GM23248 (cell line): ENCODE measurements around the gene SIK2. TPM values are rescaled to one million over a fixed set of nuclear protein-coding genes. Genes with fewer than 3 reads are reported as not detected.

Experiments
- DNase-seq: peaks from one replicate; pipeline ENCODE4 v3.0.0-alpha.2; 2015
- H2AFZ ChIP-seq: fragments of 200-600 bp; sonication (generic); 2 replicates; pipeline ENCODE4 v1.6.1; 2016; ENCODE audit warnings: antibody characterized with exemption
- H3F3A ChIP-seq: fragments of 200-600 bp; sonication (generic); 2 replicates; pipeline ENCODE4 v1.6.1; 2016; ENCODE audit warnings: mild to moderate bottlenecking, antibody characterized with exemption, mixed run types; ENCODE audit not compliant: insufficient read depth
- H3K27ac ChIP-seq: fragments of 200-600 bp; sonication (generic); 2 replicates; pipeline ENCODE4 v1.5.1; 2016; ENCODE audit warnings: mild to moderate bottlenecking
- H3K27me3 ChIP-seq: fragments of 200-600 bp; sonication (generic); replicated peaks from 2 replicates; pipeline ENCODE4 v1.6.1; 2016; ENCODE audit warnings: mild to moderate bottlenecking; ENCODE audit not compliant: insufficient read depth
- H3K36me3 ChIP-seq: fragments of 200-600 bp; sonication (generic); 2 replicates; pipeline ENCODE4 v1.6.1; 2016; ENCODE audit warnings: low read depth, mild to moderate bottlenecking
- H3K4me1 ChIP-seq: fragments of 200-600 bp; sonication (generic); 2 replicates; pipeline ENCODE4 v1.6.1; 2016; ENCODE audit warnings: mild to moderate bottlenecking; ENCODE audit not compliant: insufficient read depth
- H3K4me2 ChIP-seq: fragments of 200-600 bp; sonication (generic); one replicate; pipeline ENCODE4 v1.6.1; 2016; ENCODE audit warnings: mild to moderate bottlenecking; ENCODE audit not compliant: unreplicated experiment
- H3K4me3 ChIP-seq: fragments of 200-600 bp; sonication (generic); 2 replicates; pipeline ENCODE4 v1.5.1; 2016; ENCODE audit warnings: mild to moderate bottlenecking
- H3K79me2 ChIP-seq: fragments of 200-600 bp; sonication (generic); 2 replicates; pipeline ENCODE4 v1.6.1; 2016; ENCODE audit warnings: mild to moderate bottlenecking; ENCODE audit not compliant: insufficient read depth
- H3K9ac ChIP-seq: fragments of 200-600 bp; sonication (generic); 2 replicates; pipeline ENCODE4 v1.6.1; 2016; ENCODE audit warnings: mild to moderate bottlenecking
- H3K9me2 ChIP-seq: fragments of 200-600 bp; sonication (generic); 2 replicates; pipeline ENCODE4 v1.6.1; 2016; ENCODE audit warnings: mixed run types, mild to moderate bottlenecking, moderate library complexity; ENCODE audit not compliant: insufficient read depth
- H3K9me3 ChIP-seq: fragments of 200-600 bp; sonication (generic); one replicate; pipeline ENCODE4 v1.6.1; 2017; ENCODE audit warnings: low read depth
- H4K20me1 ChIP-seq: fragments of 200-600 bp; sonication (generic); 2 replicates; pipeline ENCODE4 v1.6.0; 2016; ENCODE audit not compliant: insufficient read depth
- EZH2 ChIP-seq: fragments of 200-600 bp; sonication (generic); IDR thresholded peaks from 2 replicates; pipeline ENCODE4 v1.6.1; 2018; ENCODE audit warnings: antibody characterized with exemption, mild to moderate bottlenecking; ENCODE audit not compliant: insufficient read depth, poor library complexity, severe bottlenecking
- EZH2phosphoT487 ChIP-seq: fragments of 200-600 bp; sonication (generic); IDR thresholded peaks from 2 replicates; pipeline ENCODE4 v1.6.1; 2018; ENCODE audit warnings: antibody characterized with exemption, moderate library complexity, mild to moderate bottlenecking, low read depth; ENCODE audit not compliant: insufficient read depth
- WGBS, 2 experiments: methylation state at CpG; one replicate each; pipeline ENCODE4 v1.1.6; 2015 to 2017; ENCODE audit warnings: low lambda C conversion rate in 2 of 2, low coverage in 1 of 2; ENCODE audit errors: missing lambda C conversion rate in 2 of 2; 5-methylcytosine and 5-hydroxymethylcytosine counted together
- in situ Hi-C: fragments of 300-500 bp; cut with MboI; formaldehyde crosslinking; loops from 2 replicates; pipeline ENCODE4 v1.15.0; 2020
- polyA plus RNA-seq: library from polyadenylated mRNA; unstranded; fragments of >200 nt; fragmentation: Nextera tagmentation; extraction: Ambion mirVana; gene quantifications from 2 replicates; pipeline ENCODE4 v1.2.1, GENCODE V29; 2016
- total RNA-seq: library from RNA; depleted of rRNA; stranded (reverse); fragments of >200 nt; shearing (Covaris generic); gene quantifications from 2 replicates; pipeline ENCODE4 v1.2.3, GENCODE V29; 2014

The SIK2 gene
- total and polyA plus RNA-seq, 2 experiments from 2014 or later, result 5.9 to 14.8 TPM

DNA sequence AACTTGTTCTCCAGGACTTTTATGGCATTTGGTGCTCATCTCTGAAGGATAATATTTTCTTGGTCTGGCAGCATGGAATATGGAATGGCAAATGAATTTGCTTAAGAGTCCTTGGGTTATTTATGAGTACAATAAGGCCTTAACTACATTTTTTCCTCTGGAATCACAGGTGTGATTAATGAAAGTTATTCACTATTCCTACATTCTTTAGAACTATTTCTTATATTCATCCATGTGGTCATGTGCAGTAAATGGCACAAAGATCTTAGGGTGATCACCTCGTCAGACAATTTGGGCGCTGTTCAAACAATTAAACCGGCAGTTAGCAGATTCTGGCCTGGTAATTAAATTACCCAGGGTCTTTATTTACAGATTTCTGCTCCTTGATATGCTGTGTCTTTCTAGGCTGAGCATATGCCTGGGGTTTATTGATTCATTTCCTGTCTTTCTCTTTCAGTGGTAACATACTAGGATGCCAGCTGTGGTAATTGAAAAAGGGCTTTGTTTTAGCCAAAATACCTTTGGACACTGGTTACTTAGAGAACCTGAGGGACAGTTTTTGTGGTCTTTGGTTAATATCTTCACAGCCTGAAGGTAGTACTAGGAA is 31.6 kb downstream of the SIK2 start:
- H2AFZ ChIP-seq, result no peak overlapping the region
- peak overlapping the region; percentile 46 for H3K4me2 ChIP-seq
- H3K9me2 ChIP-seq, result no peaks in the 10 kb centered on the region
- in situ Hi-C loops, result loop anchor here (10.0 kb wide), 1 partner anchor 59 kb away; no protein-coding TSS in a partner anchor
- no peaks in the 10 kb centered on the region for H3K27me3 ChIP-seq
- H3K4me1 ChIP-seq, result peaks cover 76% of the 10 kb centered on the region
- no peak overlapping the region for H3K9ac ChIP-seq
- H3K36me3 ChIP-seq, result peaks cover 7% of the 10 kb centered on the region; the same call in 1 of the 2 replicates
- TF ChIP-seq EZH2, result no peak
- no peak for TF ChIP-seq EZH2phosphoT487
- DNase-seq, result peak; percentile 49
- H4K20me1 ChIP-seq, result no peaks in the 10 kb centered on the region
- H3F3A ChIP-seq, result peaks cover 89% of the 10 kb centered on the region
- no peak overlapping the region for H3K4me3 ChIP-seq
- H3K27ac ChIP-seq, result peak overlapping the region; percentile 41
- 24 to 40% methylated on average over 3 of the region's 3 CpGs for WGBS, 2 experiments
- no peaks in the 10 kb centered on the region for H3K9me3 ChIP-seq
- H3K79me2 ChIP-seq, result peaks cover 53% of the 10 kb centered on the region

DNA sequence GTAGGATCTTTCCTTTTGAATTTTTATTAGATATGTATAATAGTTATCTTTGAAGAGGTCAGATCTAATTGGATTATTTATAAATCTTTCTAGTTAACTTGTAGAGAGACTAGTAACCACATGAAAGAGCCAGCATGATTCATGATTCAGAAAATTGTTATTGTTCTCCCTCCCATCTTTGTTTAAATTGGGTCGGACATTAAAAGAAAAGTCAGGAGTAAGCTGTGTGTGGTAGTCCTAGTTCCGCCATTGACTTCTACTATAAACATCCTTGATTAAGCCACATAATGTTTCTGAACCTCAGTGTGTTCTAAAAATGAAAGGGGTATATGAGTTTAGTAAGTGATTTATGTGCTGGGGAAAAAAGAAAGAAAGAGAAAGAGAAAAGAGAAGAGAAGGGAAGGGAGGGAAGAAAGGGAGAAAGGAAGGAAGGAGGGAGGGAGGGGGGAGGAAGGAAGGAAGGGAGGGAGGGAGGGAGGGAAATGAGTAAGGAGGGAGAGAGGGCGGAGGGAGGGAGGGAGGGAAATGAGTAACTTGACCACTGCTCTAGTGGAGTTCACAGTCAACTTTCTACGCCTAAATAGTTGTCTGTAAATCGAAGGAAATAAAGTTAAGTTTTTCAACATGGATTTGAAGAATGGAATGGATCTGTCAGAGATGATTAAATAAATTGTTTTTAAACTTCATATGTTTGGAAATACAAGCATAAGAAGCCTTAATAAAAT is 32.9 kb downstream of the SIK2 start:
- H3F3A ChIP-seq, result peaks cover 76% of the 10 kb centered on the region
- no peaks in the 10 kb centered on the region for H3K9me3 ChIP-seq
- no peaks in the 10 kb centered on the region for H4K20me1 ChIP-seq
- peaks cover 74% of the 10 kb centered on the region for H3K4me1 ChIP-seq
- H3K36me3 ChIP-seq, result no peaks in the 10 kb centered on the region; the same call in 1 of the 2 replicates
- 24 to 43% methylated on average over 5 of the region's 5 CpGs for WGBS, 2 experiments
- H3K27ac ChIP-seq, result peak overlapping the region; percentile 50
- no peaks in the 10 kb centered on the region for H3K27me3 ChIP-seq
- H2AFZ ChIP-seq, result peak overlapping the region; percentile 6; the same call in 1 of the 2 replicates
- in situ Hi-C loops, result loop anchor here (10.0 kb wide), 1 partner anchor 60 kb away; no protein-coding TSS in a partner anchor
- H3K9ac ChIP-seq, result peak overlapping the region; percentile 20; the same call in 1 of the 2 replicates
- no peaks in the 10 kb centered on the region for H3K9me2 ChIP-seq
- H3K4me2 ChIP-seq, result peak overlapping the region; percentile 62
- peak overlapping the region; percentile 18; the same call in 1 of the 2 replicates for H3K4me3 ChIP-seq
- DNase-seq, result peak; percentile 39
- TF ChIP-seq EZH2phosphoT487 (no peak), EZH2 (no peak)
- H3K79me2 ChIP-seq, result peaks cover 58% of the 10 kb centered on the region

DNA sequence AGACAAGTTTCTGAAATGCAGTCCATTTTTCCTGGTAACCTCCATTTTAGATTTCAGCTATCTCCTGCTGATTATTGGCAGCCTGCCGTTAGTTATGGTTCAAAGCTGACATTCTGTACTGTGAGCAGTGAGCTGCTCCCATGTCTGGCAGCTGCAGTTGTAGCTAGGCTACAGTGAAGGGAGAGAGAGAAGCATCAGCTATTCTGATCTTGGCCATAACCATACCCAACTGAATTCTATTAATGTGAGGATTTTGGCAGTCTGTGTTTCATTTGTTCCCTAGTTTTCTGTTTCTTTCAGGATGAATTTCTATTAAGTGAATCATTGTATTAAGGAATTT is 33.4 kb downstream of the SIK2 start:
- H2AFZ ChIP-seq, result peak overlapping the region; percentile 6; the same call in 1 of the 2 replicates
- peak overlapping the region; percentile 20; the same call in 1 of the 2 replicates for H3K9ac ChIP-seq
- H3K27ac ChIP-seq, result peak overlapping the region; percentile 50
- peaks cover 70% of the 10 kb centered on the region for H3F3A ChIP-seq
- WGBS, 2 experiments, result 0 to 11% methylated on average over 1 of the region's 1 CpG
- H3K27me3 ChIP-seq, result no peaks in the 10 kb centered on the region
- no peaks in the 10 kb centered on the region; the same call in 1 of the 2 replicates for H3K36me3 ChIP-seq
- H3K9me2 ChIP-seq, result no peaks in the 10 kb centered on the region
- no peaks in the 10 kb centered on the region for H3K9me3 ChIP-seq
- peaks cover 63% of the 10 kb centered on the region for H3K79me2 ChIP-seq
- in situ Hi-C loops, result loop anchor here (10.0 kb wide), 1 partner anchor 61 kb away; no protein-coding TSS in a partner anchor
- DNase-seq, result peak; percentile 49
- peak overlapping the region; percentile 18; the same call in 1 of the 2 replicates for H3K4me3 ChIP-seq
- no peak for TF ChIP-seq EZH2
- TF ChIP-seq EZH2phosphoT487, result no peak
- peak overlapping the region; percentile 62 for H3K4me2 ChIP-seq
- H3K4me1 ChIP-seq, result peaks cover 70% of the 10 kb centered on the region
- H4K20me1 ChIP-seq, result no peaks in the 10 kb centered on the region

GRCh38 chr11:111637885-111638284 is 35.6 kb downstream of the SIK2 start:
- in situ Hi-C loops, result loop anchor here (10.0 kb wide), 1 partner anchor 63 kb away; no protein-coding TSS in a partner anchor
- TF ChIP-seq EZH2 (no peak), EZH2phosphoT487 (no peak)
- no peaks in the 10 kb centered on the region for H3K27me3 ChIP-seq
- peaks cover 49% of the 10 kb centered on the region for H3K4me1 ChIP-seq
- no peak overlapping the region for H3K4me2 ChIP-seq
- H2AFZ ChIP-seq, result no peak overlapping the region
- H3F3A ChIP-seq, result peaks cover 51% of the 10 kb centered on the region
- WGBS, 2 experiments, result 99% methylated on average over 4 of the region's 4 CpGs
- H3K9me2 ChIP-seq, result no peaks in the 10 kb centered on the region
- no peak overlapping the region for H3K27ac ChIP-seq
- H3K9ac ChIP-seq, result no peak overlapping the region
- H3K9me3 ChIP-seq, result no peaks in the 10 kb centered on the region
- H3K4me3 ChIP-seq, result no peak overlapping the region
- peaks cover 6% of the 10 kb centered on the region; the same call in 1 of the 2 replicates for H3K36me3 ChIP-seq
- no peak for DNase-seq
- no peaks in the 10 kb centered on the region for H4K20me1 ChIP-seq
- peaks cover 75% of the 10 kb centered on the region for H3K79me2 ChIP-seq
